GM12865 (cell line): ENCODE data around the gene PIGR.

Experiments
- DNase-seq: peaks from one replicate; pipeline ENCODE4 v3.0.0; 2010; ENCODE audit warnings: low read depth
- H3K4me3 ChIP-seq: 2 replicates; pipeline ENCODE4 v1.5.1; 2011; ENCODE audit warnings: mild to moderate bottlenecking, low read depth, low read length, control low read depth
- CTCF ChIP-seq: IDR thresholded peaks from 2 replicates; pipeline ENCODE4 v1.5.1; 2011; ENCODE audit warnings: low read length, control low read depth, low read depth, inconsistent platforms; ENCODE audit not compliant: insufficient read depth; ENCODE audit errors: missing control alignments

Gene PIGR, protein sequence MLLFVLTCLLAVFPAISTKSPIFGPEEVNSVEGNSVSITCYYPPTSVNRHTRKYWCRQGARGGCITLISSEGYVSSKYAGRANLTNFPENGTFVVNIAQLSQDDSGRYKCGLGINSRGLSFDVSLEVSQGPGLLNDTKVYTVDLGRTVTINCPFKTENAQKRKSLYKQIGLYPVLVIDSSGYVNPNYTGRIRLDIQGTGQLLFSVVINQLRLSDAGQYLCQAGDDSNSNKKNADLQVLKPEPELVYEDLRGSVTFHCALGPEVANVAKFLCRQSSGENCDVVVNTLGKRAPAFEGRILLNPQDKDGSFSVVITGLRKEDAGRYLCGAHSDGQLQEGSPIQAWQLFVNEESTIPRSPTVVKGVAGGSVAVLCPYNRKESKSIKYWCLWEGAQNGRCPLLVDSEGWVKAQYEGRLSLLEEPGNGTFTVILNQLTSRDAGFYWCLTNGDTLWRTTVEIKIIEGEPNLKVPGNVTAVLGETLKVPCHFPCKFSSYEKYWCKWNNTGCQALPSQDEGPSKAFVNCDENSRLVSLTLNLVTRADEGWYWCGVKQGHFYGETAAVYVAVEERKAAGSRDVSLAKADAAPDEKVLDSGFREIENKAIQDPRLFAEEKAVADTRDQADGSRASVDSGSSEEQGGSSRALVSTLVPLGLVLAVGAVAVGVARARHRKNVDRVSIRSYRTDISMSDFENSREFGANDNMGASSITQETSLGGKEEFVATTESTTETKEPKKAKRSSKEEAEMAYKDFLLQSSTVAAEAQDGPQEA

GRCh38 chr1:206946261-206946660, at the start of gene PIGR:
TSS of gene PIGR (minus strand) at chr1:206946466. CDS start at chr1:206940531, 5,935 bp downstream.
- H3K4me3 ChIP-seq, result no peak within 1 kb of the TSS
- no peak for DNase-seq
- no peak for TF ChIP-seq CTCF

DNA sequence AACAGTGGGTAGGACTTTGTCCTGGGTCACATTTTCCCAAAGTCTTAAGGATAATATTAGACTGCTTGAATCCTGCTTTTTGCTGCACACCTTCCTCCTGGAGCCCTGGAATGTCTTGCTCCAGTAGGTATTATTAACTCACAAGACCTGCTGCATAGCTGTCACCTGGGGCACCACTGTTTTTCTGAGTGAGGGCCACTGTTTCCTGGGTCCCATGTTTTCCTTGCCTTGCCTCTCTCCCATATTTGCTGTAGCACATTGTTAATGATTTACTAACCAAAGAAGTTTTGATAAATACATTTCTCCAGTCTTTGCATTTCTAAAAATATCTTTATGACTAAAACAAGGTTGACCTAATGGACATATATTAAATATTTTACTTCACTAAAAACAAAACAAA, 46.5 kb upstream of the PIGR start:
- no peak for TF ChIP-seq CTCF
- DNase-seq, result no peak
- H3K4me3 ChIP-seq, result no peak overlapping the region

- DNase-seq, result no peak
- H3K4me3 ChIP-seq, result no peak overlapping the region
- TF ChIP-seq CTCF, result no peak
Observed at GRCh38 chr1:206987873-206988272, 41.6 kb upstream of the PIGR start.

- no peak overlapping the region for H3K4me3 ChIP-seq
- no peak for DNase-seq
- no peak for TF ChIP-seq CTCF
Observed at GRCh38 chr1:206986885-206987284, 40.6 kb upstream of the PIGR start.

DNA sequence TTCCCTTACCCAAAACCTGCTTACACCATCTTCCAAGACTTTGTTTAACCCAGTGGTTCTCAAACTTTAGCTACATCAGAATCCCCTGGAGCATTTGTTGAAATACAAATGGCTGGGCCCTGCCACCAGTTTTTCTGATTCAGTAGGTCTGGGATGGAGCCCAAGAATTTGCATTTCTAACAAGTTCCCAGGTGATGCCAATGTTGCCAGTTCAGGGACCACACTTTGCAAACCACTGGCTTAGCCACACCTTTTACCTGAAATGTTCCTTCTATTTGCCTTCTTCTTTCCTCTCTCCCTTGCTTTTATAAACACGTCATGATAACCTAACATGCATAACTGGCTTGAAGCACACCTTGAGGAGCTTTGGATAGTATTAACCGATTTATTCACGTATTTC, 40.1 kb upstream of the PIGR start:
- H3K4me3 ChIP-seq, result no peak overlapping the region
- no peak for DNase-seq
- TF ChIP-seq CTCF, result no peak

- DNase-seq, result no peak
- no peak for TF ChIP-seq CTCF
- H3K4me3 ChIP-seq, result no peak overlapping the region
Observed at GRCh38 chr1:206985162-206985749, 39.0 kb upstream of the PIGR start.
